HepG2 (cell line): ENCODE data around the gene ATP1B2. TPM values are rescaled to one million over a fixed set of nuclear protein-coding genes. Genes with fewer than 3 reads are reported as not detected.

Source experiments
- ATM ChIP-seq: fragments of 450-650 bp; IDR thresholded peaks from 2 replicates; pipeline ENCODE4 v1.7.1; 2017; ENCODE audit warnings: mild to moderate bottlenecking, borderline replicate concordance
- DNMT1 ChIP-seq: sonication (generic); formaldehyde crosslinking; IDR thresholded peaks from 2 replicates; pipeline ENCODE4 v1.5.1; 2020; ENCODE audit warnings: mild to moderate bottlenecking, missing genetic modification reagents
- HMG20A ChIP-seq: IDR thresholded peaks from 2 replicates; pipeline ENCODE4 v1.6.1; 2016; ENCODE audit warnings: borderline replicate concordance
- HNF1B ChIP-seq: sonication (generic); formaldehyde crosslinking; IDR thresholded peaks from 2 replicates; pipeline ENCODE4 v1.5.1; 2020; ENCODE audit warnings: mild to moderate bottlenecking, moderate library complexity, missing genetic modification reagents
- NR1H2 ChIP-seq: sonication (generic); formaldehyde crosslinking; IDR thresholded peaks from 2 replicates; pipeline ENCODE4 v1.8.1; 2022; ENCODE audit warnings: low read depth, missing genetic modification reagents, borderline replicate concordance
- ZNF224 ChIP-seq: sonication (generic); formaldehyde crosslinking; IDR thresholded peaks from 2 replicates; pipeline ENCODE4 v1.5.0; 2020; ENCODE audit warnings: mild to moderate bottlenecking, missing genetic modification reagents
- polyA plus RNA-seq, 8 experiments: library from polyadenylated mRNA; depleted of rRNA in 3 of 8; stranded (reverse) in 7 of 8; unstranded in 1 of 8; fragments of >200 nt; fragmentation: Illumina TruSeq in 4 of 8; extraction: Trizol in 4 of 8; gene quantifications; 2 replicates each; pipeline versions ENCODE4 v1.2.1 to v1.2.3, GENCODE V29; 2011 to 2016; ENCODE audit warnings: low read depth in 4 of 8, missing spikeins in 1 of 8, mixed read lengths in 1 of 8; ENCODE audit not compliant: insufficient read depth in 1 of 8
- total RNA-seq, 5 experiments: library from RNA; depleted of rRNA; stranded (reverse); fragments of >200 nt; fragmentation: Illumina TruSeq; extraction: Trizol; gene quantifications; 2 replicates each; pipeline ENCODE4 v1.2.3, GENCODE V29; 2016; ENCODE audit warnings: low read depth in 1 of 5
- TF ChIP-seq, protein P1 (sequence below): sonication (generic); formaldehyde crosslinking; IDR thresholded peaks from 2 replicates; pipeline ENCODE4 v1.8.0; 2022; ENCODE audit warnings: mild to moderate bottlenecking, missing genetic modification reagents, moderate library complexity
- TF ChIP-seq, protein P2 (sequence below): sonication (generic); formaldehyde crosslinking; IDR thresholded peaks from 2 replicates; pipeline ENCODE4 v1.5.1; 2020; ENCODE audit warnings: mild to moderate bottlenecking, missing genetic modification reagents, moderate library complexity

Gene ATP1B2
- total and polyA plus RNA-seq, 2 of the 13 experiments (the other 11 are each of a cell fraction or from before 2014, with no cell fraction given): not detected

GRCh38 chr17:7629939-7630571 is 20.7 kb upstream of the ATP1B2 start, which contains the start of gene SHBG (continued):
- TF ChIP-seq HNF1B (no peak), DNMT1 (no peak), ATM (no peak), NR1H2 (no peak), HMG20A (CRISPR knock-in tag) (no peak), ZNF224 (no peak)
- TF ChIP-seq, protein P1, sequence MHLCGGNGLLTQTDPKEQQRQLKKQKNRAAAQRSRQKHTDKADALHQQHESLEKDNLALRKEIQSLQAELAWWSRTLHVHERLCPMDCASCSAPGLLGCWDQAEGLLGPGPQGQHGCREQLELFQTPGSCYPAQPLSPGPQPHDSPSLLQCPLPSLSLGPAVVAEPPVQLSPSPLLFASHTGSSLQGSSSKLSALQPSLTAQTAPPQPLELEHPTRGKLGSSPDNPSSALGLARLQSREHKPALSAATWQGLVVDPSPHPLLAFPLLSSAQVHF (CRISPR knock-in tag): no peak
- TF ChIP-seq, protein P2, sequence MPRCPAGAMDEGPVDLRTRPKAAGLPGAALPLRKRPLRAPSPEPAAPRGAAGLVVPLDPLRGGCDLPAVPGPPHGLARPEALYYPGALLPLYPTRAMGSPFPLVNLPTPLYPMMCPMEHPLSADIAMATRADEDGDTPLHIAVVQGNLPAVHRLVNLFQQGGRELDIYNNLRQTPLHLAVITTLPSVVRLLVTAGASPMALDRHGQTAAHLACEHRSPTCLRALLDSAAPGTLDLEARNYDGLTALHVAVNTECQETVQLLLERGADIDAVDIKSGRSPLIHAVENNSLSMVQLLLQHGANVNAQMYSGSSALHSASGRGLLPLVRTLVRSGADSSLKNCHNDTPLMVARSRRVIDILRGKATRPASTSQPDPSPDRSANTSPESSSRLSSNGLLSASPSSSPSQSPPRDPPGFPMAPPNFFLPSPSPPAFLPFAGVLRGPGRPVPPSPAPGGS (CRISPR knock-in tag): peak; percentile 40; the same call in 1 of the 2 replicates
